ENCODE data around the gene SMTN. TPM values are rescaled to one million over a fixed set of nuclear protein-coding genes. Genes with fewer than 3 reads are reported as not detected.

Gene SMTN
- total and polyA plus RNA-seq, 2 donors = 149 to 1,750 TPM

DNA sequence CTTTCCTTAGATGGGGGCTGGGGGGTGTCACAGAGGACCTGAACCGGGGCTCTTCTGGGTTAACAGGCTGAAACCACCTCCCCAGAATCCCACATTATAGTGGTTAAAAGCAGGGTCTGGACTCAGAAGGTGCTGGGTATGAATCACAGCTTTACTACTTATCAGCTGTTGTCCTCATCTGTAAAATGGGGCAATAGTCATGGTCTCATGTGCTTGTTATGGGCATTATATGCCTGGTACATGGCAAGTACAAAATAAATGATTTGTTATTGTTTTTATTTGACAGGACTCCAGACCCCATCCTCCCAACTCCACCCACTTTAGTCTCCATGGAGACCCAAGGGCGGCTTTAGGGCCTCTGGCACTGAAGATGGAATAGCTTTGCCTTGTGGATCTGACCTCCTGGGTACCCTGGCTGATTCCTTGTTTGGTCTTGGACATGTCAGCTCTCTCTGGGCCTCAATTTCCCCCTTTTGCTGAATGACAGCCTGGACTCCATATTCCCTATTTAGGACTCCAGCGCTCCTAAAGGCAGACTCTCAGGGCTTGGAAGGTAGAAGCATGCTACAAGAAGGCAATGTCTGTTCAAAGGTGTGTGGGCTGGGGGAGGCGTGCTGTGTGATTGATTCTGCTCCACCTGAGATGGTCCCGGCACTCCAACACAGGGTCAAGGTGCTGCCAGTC is 812 bp upstream of the SMTN start:
- Histone ChIP-seq H3K4me3 (ENCODE audit: low read depth, low read length) (peak overlapping the region; percentile 70), H3K36me3 (ENCODE audit: insufficient read depth) (no peaks in the 10 kb centered on the region), H3K4me1 (ENCODE audit: insufficient read depth) (no peaks in the 10 kb centered on the region), H3K27ac (ENCODE audit: low read depth) (peak overlapping the region; percentile 68)
- 30% methylated on average over 5 of the region's 5 CpGs for WGBS
- DNase-seq (ENCODE audit: extremely low spot score) = no peak

DNA sequence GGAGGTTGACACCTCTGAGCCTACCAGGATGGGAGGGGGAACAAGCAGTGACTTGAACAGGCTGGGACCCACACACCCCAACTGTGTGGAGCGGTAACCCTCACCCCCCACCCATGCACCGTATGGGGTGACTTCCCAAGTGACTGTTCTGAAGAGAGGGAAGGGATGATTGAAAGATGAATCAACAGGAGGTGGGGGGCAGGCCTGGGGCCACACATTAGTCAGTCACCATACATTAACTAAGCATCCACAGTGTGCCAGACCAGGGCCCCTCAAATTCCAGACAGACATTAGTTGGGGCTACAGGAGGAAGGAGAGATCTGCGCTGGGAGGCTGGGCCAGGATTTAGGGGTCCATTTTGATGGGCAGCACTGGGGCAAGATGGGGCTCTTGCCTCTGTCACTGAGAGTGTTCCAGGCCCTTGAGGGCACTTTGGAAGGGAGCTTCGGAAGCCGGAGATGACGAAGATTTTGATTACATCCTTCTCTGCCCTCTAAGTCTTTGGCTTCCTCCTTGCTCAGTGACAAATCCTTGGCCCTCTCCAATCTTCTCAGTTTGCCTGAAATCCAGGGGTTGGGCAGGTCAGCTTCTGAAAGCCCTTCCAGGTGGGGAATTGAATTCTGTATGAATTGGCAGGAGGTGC is 966 bp downstream of the SMTN start:
- no peak for DNase-seq (ENCODE audit: extremely low spot score)
- 15% methylated on average over 6 of the region's 6 CpGs for WGBS
- peak overlapping the region; percentile 86 for H3K27ac ChIP-seq (ENCODE audit: low read depth)
- peak overlapping the region; percentile 70 for H3K4me3 ChIP-seq (ENCODE audit: low read depth, low read length)
- H3K4me1 ChIP-seq (ENCODE audit: insufficient read depth) = no peaks in the 10 kb centered on the region
- H3K36me3 ChIP-seq (ENCODE audit: insufficient read depth) = no peaks in the 10 kb centered on the region

DNA sequence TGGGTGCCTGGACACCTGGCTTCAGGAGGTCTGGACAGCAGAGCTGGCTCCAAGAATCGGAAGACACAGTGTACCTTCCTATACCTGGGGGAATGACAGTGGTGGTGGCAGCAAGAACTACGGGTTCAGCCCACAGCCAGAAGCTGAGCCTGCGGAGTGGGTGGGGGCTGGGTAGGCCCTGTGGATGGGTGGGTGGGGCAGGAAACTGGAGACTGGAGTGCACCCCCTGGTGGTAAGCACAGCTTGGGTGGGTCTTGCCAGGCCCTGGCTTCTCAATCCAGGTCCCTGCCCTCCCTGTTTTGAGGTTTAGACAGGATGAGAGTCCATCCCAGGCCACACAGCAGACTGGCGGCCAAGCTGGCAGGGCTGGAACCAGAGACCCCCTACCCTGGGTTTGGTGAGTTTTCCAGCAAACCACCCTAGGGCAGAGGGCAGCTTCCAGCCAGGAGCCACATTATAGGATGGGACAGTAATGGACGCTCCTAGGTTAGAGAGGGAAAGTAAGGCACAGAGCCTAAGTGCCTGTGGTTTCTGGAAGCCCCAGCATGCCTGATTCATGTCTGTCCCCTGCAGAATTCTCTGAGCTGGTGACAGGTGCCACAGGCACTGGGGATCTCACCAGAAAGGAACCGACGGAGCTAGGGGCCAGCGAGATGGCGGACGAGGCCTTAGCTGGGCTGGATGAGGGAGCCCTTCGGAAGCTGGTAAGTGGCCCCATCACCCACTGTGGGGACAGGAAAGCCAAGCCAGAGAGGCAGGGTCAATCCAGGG is 1.7 kb downstream of the SMTN start:
- Histone ChIP-seq H3K36me3 (ENCODE audit: insufficient read depth) (no peaks in the 10 kb centered on the region), H3K27ac (ENCODE audit: low read depth) (peak overlapping the region; percentile 61), H3K4me1 (ENCODE audit: insufficient read depth) (no peaks in the 10 kb centered on the region), H3K4me3 (ENCODE audit: low read depth, low read length) (peak overlapping the region; percentile 70)
- DNase-seq (ENCODE audit: extremely low spot score) = no peak
- WGBS = 27% methylated on average over 11 of the region's 11 CpGs

DNA sequence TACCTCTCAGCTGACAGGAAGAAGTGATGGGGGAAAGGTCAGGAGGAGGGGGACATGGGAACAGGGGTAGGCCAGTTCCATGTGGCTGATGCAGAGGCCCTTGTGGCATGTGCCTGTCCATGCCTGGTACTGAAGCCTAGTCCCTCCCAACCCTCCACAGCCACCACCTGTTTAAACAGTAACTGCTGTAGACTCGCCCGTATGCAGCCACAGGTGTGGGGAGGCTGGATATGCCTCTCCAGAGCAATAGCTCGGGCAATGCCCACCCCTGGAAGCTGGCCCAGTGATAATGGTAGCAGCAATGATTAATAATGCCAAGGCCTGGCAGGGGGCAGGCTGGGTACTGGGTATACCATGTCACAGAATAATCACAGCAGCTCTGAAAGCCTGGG is 2.3 kb downstream of the SMTN start:
- Histone ChIP-seq H3K4me3 (ENCODE audit: low read depth, low read length) (peak overlapping the region; percentile 70), H3K27ac (ENCODE audit: low read depth) (no peak overlapping the region), H3K36me3 (ENCODE audit: insufficient read depth) (no peaks in the 10 kb centered on the region), H3K4me1 (ENCODE audit: insufficient read depth) (no peaks in the 10 kb centered on the region)
- 33% methylated on average over 3 of the region's 3 CpGs for WGBS
- DNase-seq (ENCODE audit: extremely low spot score) = no peak

DNA sequence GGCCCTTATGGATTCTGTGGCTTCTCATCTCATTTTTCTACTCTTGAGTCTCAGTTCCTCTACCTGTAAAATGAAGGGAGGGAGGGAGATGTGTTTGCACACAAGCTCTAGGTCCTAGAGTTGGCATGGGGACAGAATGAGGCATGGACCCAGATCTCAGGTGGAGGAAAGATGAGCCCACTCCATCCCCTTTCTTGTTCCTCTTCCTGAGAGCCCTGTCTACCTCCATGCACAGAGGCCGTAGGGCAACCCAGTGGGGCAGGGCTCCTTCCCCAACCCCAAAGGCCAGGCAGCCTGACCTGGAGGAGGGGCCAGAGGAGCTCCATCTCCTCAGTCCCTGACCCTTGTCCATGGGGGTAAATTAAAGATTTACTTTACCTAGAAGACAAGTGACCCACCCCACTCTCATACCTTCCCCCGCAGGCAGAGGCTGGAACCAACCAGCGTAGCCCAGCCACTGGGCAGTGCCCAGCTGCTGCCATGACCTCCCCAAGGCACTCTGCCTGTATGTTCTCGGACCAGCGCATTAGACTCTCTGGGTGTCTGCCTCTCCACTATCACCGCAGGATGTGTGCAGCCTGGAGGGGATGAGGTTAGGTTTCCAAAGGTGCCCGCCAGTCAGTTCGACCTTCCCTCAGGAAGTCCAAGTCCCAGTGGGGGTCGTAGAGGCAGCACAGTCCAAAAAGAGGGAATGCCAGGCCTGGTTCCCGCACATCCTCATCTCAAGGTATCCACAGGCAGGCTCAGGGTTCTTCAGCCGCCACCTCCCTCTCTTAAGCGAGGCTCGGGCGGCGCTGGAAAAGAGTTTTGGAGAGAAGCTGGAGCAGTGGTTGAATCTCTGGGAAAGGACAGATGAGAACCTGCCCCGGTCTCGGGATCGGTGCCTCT is 3.0 kb downstream of the SMTN start:
- Histone ChIP-seq H3K4me1 (ENCODE audit: insufficient read depth) (no peaks in the 10 kb centered on the region), H3K36me3 (ENCODE audit: insufficient read depth) (no peaks in the 10 kb centered on the region), H3K4me3 (ENCODE audit: low read depth, low read length) (peak overlapping the region; percentile 49), H3K27ac (ENCODE audit: low read depth) (peak overlapping the region; percentile 38)
- WGBS = 11% methylated on average over 18 of the region's 18 CpGs
- no peak for DNase-seq (ENCODE audit: extremely low spot score)

DNA sequence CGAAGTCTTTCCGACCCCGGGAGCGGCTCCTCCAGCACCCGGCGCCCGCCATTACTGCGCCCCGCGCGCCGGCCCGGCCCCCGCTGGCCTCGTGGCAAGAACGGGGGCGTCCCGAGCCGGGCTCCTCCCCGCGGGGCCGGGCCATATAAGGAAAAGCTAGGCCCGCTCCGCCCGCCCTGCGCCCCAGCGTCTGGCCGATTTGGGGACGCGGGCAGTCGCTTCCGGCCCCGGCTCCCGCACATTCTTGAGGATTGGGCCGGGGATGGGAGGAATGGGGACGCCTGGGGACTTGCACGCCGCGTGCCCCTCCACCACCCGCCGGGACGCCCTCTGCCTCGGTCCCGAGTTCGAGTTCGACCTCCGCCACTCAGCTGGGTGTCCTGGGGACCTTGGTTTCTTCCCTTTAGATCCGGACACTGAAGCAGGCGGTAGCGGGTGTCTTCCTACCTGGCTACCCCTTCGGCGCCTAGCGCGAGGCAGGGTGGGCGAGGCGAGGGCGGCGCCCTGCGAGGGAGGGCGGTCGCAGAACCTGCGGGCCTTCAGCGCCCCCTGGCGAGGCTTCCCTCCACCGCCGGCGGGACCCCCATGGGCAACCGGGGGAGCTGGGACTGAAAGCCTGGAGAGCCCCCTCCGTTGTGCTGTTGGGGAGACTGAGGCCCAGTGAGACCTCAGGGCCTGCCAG is 3.8 kb downstream of the SMTN start:
- H3K27ac ChIP-seq (ENCODE audit: low read depth) = peak overlapping the region; percentile 83
- H3K4me1 ChIP-seq (ENCODE audit: insufficient read depth) = no peaks in the 10 kb centered on the region
- DNase-seq (ENCODE audit: extremely low spot score) = no peak
- under 1% methylated on average over 69 of the region's 69 CpGs for WGBS
- H3K36me3 ChIP-seq (ENCODE audit: insufficient read depth) = no peaks in the 10 kb centered on the region
- H3K4me3 ChIP-seq (ENCODE audit: low read depth, low read length) = peak overlapping the region; percentile 49

DNA sequence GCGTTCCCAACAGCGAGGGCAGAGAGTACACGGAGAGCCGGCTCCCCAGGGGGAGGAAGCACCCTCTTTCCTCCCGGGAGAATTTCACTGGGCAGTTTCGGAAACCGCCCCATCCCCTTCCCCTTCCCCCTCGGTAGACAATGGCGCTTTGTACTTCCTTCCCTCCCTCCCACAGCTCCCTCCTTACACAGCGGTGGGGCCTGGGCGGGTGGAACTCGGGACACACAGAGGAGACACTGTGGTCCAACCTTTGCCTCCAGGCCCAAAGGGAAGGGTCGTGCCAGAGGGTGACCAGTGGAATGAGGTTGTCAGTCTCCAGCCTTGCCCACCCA is 4.3 kb downstream of the SMTN start:
- H3K36me3 ChIP-seq (ENCODE audit: insufficient read depth) = no peaks in the 10 kb centered on the region
- peak overlapping the region; percentile 49 for H3K4me3 ChIP-seq (ENCODE audit: low read depth, low read length)
- WGBS = 10% methylated on average over 13 of the region's 13 CpGs
- H3K27ac ChIP-seq (ENCODE audit: low read depth) = peak overlapping the region; percentile 83
- no peaks in the 10 kb centered on the region for H3K4me1 ChIP-seq (ENCODE audit: insufficient read depth)
- no peak for DNase-seq (ENCODE audit: extremely low spot score)

DNA sequence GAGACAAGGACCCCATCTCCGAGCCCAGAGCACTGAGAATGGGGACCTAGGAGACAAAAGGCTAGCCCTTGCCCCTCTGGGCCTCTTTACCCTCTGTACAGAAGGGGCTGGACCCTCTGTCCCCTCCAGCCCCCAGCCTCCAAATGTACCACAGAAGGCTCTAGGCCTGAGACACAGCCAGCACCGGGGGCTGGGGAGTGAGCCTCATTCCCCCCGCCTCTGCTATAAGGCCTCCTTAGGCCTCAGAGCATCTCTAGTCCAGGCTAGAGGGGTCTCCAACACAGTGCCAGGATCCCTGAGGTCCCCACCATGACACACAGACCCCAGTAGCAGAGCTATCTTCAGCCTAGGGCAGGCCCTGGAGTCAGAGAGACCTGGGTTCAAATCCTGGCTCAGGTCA is 4.8 kb downstream of the SMTN start:
- no peaks in the 10 kb centered on the region for H3K4me1 ChIP-seq (ENCODE audit: insufficient read depth)
- 59% methylated on average over 3 of the region's 3 CpGs for WGBS
- no peak for DNase-seq (ENCODE audit: extremely low spot score)
- no peak overlapping the region for H3K4me3 ChIP-seq (ENCODE audit: low read depth, low read length)
- no peaks in the 10 kb centered on the region for H3K36me3 ChIP-seq (ENCODE audit: insufficient read depth)
- H3K27ac ChIP-seq (ENCODE audit: low read depth) = no peak overlapping the region

DNA sequence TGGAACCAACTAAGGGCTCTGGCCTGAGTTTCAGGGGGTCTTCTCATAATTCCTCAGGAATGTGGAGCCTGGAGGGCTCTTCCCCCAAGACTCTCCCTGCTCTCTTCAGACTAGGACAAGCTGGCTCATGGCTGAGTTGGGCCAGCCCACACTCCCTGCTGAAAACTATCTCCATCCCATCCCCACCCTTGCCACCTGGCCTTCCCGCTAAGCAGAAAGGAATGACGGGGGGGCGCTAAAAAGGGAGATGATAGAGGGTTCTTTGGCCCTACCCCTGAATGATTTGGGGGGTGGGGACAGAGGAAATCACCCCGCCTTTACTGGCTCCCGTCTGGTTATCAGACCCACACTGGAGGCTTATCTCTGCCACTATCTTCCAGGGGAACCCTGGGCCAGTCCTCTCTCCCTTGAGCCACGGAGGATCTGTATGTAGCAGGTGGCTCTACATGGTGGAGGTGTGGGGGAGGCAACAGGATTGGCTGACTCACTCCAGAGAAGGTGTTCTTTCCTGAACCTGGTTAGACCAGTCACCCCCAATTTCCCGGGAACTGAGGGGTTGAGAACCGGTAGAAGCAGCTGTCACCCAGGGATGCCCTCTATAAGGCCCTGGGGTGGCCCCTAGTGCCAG is 5.7 kb downstream of the SMTN start:
- H3K4me1 ChIP-seq (ENCODE audit: insufficient read depth) = no peaks in the 10 kb centered on the region
- no peak for DNase-seq (ENCODE audit: extremely low spot score)
- no peak overlapping the region for H3K4me3 ChIP-seq (ENCODE audit: low read depth, low read length)
- H3K27ac ChIP-seq (ENCODE audit: low read depth) = no peak overlapping the region
- 44% methylated on average over 8 of the region's 8 CpGs for WGBS
- H3K36me3 ChIP-seq (ENCODE audit: insufficient read depth) = no peaks in the 10 kb centered on the region

DNA sequence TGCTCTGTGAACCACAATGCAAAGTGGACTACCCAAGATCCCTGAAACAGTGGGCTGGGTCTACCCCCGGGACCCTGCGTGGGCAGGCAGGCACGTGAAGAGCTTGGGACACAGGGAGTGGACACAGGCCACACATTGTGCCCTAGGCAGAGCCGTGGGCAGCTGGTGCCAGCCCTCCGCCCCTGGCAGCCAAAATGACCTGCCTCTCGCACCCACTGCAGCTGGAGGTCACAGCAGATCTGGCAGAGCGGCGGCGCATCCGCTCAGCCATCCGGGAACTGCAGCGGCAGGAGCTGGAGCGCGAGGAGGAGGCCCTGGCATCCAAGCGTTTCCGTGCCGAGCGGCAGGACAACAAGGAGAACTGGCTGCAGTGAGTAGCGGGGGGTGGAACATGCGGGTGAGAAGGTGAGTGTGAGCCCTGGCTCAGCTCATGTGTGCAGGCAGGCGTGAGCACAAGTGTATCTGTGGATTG is 6.7 kb downstream of the SMTN start:
- H3K27ac ChIP-seq (ENCODE audit: low read depth) = no peak overlapping the region
- no peaks in the 10 kb centered on the region for H3K36me3 ChIP-seq (ENCODE audit: insufficient read depth)
- WGBS = 73% methylated on average over 21 of the region's 21 CpGs
- DNase-seq (ENCODE audit: extremely low spot score) = no peak
- H3K4me3 ChIP-seq (ENCODE audit: low read depth, low read length) = no peak overlapping the region
- no peaks in the 10 kb centered on the region for H3K4me1 ChIP-seq (ENCODE audit: insufficient read depth)

DNA sequence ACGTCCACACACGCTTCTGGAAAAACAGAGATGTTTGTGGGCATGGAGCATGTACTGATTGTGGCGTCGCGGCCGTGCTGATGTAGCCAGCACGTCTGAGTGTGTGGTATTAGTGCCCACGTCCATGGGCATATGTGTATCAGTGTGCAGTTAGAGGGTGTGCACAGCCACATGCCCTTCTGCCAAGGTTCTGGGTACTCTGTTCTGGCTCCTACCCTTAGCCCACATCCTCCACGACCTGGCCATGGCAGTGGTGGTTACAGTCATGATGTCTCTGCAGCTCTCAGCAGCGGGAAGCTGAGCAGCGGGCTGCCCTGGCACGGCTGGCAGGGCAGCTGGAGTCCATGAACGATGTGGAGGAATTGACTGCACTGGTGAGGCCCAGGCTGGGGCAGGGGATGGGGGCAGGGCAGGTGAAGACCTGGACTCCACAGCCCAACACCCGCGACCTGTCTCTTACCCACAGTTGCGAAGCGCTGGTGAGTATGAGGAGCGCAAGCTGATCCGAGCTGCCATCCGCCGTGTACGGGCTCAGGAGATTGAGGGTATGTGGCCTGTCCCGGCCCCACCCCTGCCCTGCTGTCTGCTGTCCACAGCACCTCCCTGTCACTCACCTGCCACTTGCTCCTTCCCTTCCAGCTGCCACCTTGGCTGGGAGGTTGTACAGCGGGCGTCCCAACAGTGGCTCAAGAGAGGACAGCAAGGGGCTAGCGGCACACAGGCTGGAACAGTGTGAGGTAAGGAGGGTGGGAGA is 7.3 kb downstream of the SMTN start:
- H3K4me3 ChIP-seq (ENCODE audit: low read depth, low read length) = no peak overlapping the region
- 66% methylated on average over 26 of the region's 26 CpGs for WGBS
- peak overlapping the region; percentile 28 for H3K27ac ChIP-seq (ENCODE audit: low read depth)
- H3K4me1 ChIP-seq (ENCODE audit: insufficient read depth) = no peaks in the 10 kb centered on the region
- no peaks in the 10 kb centered on the region for H3K36me3 ChIP-seq (ENCODE audit: insufficient read depth)
- DNase-seq (ENCODE audit: extremely low spot score) = no peak

Measured in urinary bladder (tissue), 4 donors.